Suppressor macrophage (primary cell): Measurements from ENCODE around the gene NKAIN2.
"Not testable (repeated sequence)": the region's sequence is repeated elsewhere in the genome, so short reads cannot be mapped to it uniquely, and the experiment has no call there.

Experiments used
- DNase-seq, 4 experiments: peaks; one replicate each; pipeline ENCODE4 v3.0.0-alpha.2; 2020 to 2022

Gene NKAIN2

GRCh38 chr6:124520514-124520913 is 716.8 kb downstream of the NKAIN2 start:
- no peak for DNase-seq

DNA sequence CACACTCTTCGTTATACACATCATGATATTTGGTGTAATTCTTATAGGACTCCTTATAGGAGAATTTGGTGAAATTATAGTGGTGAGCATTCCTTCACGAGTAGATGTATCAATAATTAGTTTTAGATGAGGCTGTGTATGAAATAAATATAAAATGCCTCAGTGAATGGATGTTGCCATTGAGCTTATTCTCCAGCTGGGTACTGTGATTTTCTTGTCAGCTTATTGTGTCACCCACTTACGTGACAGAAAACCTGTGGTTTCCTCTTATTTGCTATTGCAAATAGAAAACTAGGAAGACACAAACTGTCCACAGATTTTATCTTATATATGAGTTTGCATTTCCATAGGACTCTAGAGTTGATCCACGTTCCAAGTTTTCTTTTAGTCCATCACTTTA is 718.7 kb downstream of the NKAIN2 start:
- peak in 2 of 4 experiments; percentile 10 to 14 for DNase-seq

DNA sequence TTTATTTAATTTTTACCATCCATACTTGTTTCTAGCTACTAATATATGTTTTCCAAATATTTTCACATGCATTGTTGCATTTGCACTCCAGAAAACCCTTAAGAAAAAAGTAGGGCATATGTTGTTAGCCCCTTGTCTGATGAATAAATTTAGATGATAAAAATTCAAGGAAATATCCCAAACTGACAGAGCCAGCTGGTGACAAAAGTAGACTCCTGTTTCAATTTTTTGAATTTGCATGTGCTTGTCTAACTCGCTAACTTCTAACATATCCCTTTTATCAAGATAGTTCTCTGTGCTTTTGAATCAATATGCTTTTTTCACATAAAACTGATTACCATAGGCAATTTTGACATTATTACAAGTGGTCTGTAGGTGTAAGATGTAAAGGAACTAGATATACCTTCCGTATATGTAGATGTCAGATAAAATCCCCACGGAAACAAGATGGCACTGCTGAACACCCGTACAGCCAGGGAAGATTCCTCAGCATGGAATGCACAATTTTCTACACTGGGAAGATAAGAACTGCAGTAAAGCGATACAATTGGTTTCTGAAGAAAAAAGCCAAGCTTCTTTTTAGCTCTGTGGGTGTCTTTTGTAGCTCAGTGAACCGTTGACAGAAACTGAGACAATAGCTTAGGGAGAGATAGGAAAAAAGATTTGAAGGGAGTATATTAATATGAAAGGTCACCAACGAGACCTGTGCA is 721.0 kb downstream of the NKAIN2 start:
- no peak for DNase-seq

GRCh38 chr6:124530926-124531325 is 727.3 kb downstream of the NKAIN2 start:
- DNase-seq: peak; percentile 46 to 77 (median 69)

DNA sequence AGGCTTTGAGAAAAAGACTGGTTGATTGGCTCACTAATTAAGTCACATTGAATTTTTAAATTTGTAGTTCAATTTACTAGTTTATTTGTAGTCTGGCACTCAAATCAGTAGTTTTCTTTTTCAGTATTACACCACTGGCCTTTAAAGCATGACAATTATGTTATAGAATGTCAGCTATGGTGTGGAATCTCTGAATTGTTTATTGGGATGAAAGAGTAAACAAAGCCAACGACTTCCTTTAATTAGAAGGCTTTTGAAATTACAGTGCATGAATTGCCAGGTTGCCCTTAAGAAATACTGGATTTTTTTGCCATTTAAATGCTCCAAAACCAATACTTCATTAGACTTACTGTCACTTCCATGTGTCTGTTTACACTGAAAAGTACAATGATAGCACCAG is 731.6 kb downstream of the NKAIN2 start:
- no peak for DNase-seq

GRCh38 chr6:124535746-124536145 is 732.1 kb downstream of the NKAIN2 start:
- DNase-seq: no peak

DNA sequence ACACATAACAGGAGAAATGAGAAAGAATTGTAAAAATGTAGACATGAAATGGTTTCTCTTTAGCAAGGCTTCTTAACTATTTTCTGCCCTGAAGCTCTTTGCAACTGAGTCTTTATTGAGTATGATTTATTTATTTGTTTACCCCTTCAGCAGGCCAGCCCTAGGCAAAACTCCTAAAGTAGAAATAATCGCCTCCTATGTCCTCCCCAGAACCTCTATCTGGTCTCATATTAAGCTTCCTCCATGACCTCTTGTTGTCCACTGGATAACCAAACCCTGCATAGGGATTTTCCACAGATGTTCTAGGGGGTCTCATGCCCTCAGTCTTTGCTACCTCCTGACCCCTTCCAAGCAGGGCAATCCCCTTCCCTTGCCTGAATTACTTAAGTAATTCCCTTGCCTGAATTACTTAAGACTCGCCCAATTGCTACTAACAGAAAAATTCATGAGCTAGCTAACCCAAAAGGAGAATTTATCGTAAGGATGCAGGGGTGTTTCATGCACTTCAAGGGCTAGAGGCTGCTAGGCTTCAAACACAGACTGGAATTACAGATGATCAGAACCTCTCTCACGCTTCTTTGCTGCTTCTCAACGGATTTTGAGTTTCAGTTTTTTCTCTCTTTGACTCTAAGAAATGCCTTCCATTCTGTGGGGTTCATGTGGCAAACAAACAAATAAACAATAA is 732.6 kb downstream of the NKAIN2 start:
- no peak for DNase-seq

DNA sequence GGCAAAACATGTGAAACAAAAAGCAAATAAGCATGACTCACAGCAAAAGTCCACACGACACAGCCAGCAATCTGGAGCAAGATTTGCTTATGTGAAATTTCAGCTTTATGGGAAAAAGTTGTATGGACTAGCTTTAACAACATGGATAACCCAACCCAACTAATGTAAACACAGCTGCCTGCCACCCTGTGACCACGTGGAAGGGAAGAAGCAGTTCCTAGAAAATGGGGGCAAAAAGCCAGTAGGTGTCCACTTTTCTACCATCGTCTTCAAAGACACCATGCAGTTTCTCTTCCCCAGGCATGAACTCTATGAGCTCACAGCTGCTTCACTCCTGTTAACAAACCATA is 733.2 kb downstream of the NKAIN2 start:
- DNase-seq: peak in 1 of 4 experiments; percentile 39

DNA sequence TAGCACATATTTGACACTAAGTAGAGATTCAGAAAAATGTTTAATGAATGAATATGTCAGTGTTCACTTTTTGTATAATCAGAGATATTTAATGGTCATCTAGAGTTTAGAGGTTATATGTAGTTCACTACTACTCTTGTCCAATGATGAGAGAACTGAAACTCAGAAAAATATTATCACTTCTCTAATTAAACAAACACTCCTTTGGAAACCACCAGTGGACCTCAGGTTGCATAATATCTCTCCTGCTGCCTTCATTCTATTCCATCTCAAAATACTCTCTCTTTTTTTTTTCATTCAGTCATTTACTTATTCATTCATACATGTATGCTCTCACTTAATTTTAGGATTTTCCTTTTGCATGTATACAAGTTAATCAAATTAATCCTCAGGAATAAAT is 735.4 kb downstream of the NKAIN2 start:
- DNase-seq: peak in 3 of 4 experiments; percentile 23 to 62 (median 45)

GRCh38 chr6:124541573-124541972 is 737.9 kb downstream of the NKAIN2 start:
- DNase-seq: no peak

DNA sequence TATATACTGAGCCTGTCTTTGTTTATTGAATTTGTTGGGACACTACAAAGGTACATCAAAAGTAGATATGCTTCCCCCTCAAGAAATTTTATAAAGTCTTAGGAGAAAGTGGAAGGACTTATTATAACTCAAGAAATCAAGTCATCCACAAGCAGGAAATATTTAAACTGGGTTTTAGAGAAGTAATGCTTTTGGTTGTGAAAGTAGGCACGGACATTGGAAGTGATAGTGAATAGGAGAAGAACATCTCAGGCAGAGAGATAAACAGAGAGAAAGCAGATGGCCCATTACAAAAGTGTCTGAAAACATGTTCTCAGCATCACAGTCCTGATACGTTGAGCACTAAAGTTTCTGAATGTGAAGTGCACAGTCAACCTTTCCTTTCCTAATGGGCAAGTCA is 742.9 kb downstream of the NKAIN2 start:
- peak in 2 of 4 experiments; percentile 27 to 59 for DNase-seq

DNA sequence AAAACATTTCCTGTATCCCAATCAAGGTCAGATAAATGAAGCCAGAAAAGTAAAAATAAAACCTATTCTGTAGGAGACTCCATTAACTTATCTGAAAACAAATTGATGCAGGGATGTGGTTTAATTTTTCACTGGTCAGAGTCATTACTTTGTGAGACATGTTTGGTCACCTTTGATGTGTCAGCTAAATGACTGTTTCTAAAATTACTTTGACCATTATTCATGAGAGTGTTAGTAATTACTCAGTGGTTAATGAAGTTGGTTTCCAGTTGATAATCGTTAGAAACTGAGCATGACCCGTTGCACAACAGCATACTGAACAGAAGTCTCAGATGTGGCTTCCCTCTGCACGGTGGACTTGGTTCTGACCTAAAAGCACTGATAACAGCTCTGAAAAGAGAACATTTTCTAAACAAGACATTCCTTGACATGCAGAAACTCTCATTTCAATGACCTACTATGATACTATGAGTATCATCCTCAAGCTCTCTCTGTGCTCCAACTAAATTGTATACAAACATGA is 748.1 kb downstream of the NKAIN2 start:
- no peak for DNase-seq

DNA sequence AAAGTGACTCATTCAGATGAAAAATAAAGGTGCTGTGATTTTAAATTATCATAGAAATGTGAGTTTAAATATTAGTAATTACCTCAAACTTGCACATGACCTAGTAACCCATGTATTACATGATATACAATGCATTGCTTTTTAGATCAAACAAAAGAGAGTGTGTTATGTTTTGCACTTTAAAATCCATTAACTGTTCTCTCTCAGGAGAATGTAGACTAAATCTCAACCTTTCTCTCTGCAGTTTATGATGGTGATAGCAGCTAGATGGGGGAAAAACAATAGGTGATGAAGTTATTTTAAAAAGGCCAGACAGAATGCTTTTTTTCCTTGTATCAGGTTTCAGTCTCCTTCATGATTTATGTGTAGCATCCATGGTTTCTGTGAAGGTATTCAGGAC is 754.2 kb downstream of the NKAIN2 start:
- DNase-seq: no peak

GRCh38 chr6:124560078-124560477 is 756.4 kb downstream of the NKAIN2 start:
- peak in 3 of 4 experiments; percentile 3 to 42 (median 30) for DNase-seq

GRCh38 chr6:124560873-124561567 is 757.4 kb downstream of the NKAIN2 start:
- DNase-seq: no peak

DNA sequence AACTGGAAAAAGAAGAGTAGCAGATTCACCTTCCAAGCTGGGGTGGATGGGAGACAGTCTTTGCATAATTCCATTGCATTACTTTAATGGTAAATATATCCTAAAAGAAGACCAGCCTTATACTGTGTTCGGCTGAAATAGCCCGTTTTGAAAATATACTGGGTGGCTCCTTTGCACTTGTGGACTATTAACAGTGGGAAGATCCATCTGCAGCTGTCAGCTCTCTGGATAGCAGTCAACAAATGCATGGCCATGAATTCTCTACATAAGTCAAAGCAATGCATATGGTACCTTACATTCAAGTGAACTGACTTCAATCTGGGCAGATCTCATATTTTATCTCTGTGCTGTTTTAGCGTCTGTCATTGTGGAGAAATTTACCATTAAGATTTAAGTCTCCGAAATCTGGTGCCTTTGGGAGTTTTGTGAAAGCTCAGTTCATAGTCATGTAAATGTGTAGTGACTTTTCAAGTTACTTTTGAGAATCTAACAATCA is 758.0 kb downstream of the NKAIN2 start:
- no peak for DNase-seq

DNA sequence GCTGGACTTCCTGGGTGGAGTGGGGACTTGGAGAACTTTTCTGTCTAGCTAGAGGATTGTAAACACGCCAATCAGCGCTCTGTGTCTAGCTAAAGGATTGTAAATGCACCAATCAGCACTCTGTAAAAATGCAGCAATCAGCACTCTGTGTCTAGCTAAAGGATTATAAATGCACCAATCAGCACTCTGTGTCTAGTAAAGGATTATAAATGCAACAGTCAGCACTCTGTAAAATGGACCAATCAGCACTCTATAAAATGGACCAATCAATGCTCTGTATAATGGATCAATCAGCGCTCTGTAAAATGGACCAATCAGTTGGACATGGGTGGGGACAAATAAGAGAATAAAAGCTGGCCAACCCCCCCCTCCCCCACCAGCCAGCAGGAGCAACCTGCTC is 760.5 kb downstream of the NKAIN2 start:
- not testable (repeated sequence) for DNase-seq

DNA sequence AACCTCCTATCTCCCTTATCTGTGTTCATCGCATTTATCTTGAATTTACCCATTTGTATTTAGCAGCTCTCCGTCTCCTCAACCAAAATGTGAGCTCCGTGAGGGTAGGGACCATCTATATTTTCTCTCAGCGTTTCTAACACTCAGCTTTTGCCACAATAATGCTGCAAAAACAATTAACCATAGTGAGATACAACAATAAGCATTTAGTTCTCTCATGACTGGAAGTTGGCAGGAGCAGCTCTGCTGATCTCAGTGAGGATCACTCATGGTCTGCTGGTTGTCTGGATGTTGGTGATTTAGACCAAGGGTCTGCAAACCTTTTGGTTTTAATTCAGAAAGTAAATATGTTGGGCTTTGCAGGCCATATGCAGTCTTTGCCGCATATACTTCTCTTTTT is 763.7 kb downstream of the NKAIN2 start:
- no peak for DNase-seq

- no peak for DNase-seq
Observed at GRCh38 chr6:124573953-124574352, 770.3 kb downstream of the NKAIN2 start.

GRCh38 chr6:124577734-124578281 is 774.1 kb downstream of the NKAIN2 start:
- DNase-seq: no peak

GRCh38 chr6:124590001-124590400 is 786.3 kb downstream of the NKAIN2 start:
- DNase-seq: no peak

- DNase-seq: no peak
Observed at GRCh38 chr6:124599656-124600055, 796.0 kb downstream of the NKAIN2 start.

GRCh38 chr6:124604719-124605118 is 801.1 kb downstream of the NKAIN2 start:
- no peak for DNase-seq
